HG03095 (cell line): ENCODE measurements around the gene NCR1.
"Not testable (repeated sequence)": the region's sequence is repeated elsewhere in the genome, so short reads cannot be mapped to it uniquely, and the experiment has no call there.

Experiments used
- ATAC-seq: cut with Tn5 transposase; IDR thresholded peaks from one replicate; pipeline ENCODE4 v1.9.1; 2021; ENCODE audit warnings: moderate library complexity; ENCODE audit not compliant: unreplicated experiment

Gene NCR1, protein sequence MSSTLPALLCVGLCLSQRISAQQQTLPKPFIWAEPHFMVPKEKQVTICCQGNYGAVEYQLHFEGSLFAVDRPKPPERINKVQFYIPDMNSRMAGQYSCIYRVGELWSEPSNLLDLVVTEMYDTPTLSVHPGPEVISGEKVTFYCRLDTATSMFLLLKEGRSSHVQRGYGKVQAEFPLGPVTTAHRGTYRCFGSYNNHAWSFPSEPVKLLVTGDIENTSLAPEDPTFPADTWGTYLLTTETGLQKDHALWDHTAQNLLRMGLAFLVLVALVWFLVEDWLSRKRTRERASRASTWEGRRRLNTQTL

GRCh38 chr19:54905803-54906511 lies at the start of gene NCR1:
NCR1 (plus strand) TSS chr19:54906148; CDS start chr19:54906188, 40 bp downstream.
- ATAC-seq: no peak

DNA sequence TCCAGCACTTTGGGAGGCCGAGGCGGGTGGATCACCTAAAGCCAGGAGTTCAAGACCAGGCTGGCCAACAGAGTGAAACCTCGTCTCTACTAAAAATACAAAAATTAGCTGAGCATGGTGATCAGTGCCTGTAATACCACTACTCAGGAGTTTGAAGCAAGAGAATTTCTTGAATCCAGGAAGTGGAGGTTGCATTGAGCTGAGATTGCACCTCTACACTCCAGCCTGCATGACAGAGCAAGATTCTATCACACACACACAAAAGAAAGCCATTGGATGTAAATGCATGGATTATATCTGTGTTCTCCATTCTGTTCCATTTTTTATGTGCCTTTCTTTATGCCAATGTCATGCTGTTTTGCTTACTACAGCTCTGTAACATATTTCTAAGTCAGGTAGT lies 47.5 kb upstream of the NCR1 start:
- ATAC-seq: not testable (repeated sequence)

DNA sequence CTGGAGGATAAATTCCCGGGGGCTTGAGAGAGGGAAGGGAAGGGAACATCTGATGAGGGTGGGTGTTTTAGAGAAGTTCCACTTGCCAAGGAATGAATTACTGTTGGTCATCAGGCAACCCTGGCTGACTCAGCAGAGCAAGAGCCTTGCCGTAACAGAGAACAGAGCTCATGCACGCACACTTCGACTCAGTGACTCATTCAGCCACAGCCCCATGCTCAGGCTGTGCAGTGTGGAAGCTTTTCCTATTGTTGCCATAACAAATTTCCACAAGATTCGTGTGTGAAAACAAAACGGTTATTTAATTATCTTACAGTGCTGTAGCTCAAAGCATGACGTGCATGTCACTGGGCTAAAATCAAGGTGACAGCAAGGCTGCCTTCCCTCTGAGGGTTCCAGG lies 46.5 kb upstream of the NCR1 start:
- ATAC-seq: not testable (repeated sequence)

GRCh38 chr19:54863459-54863858 lies 42.5 kb upstream of the NCR1 start:
- ATAC-seq: not testable (repeated sequence)

DNA sequence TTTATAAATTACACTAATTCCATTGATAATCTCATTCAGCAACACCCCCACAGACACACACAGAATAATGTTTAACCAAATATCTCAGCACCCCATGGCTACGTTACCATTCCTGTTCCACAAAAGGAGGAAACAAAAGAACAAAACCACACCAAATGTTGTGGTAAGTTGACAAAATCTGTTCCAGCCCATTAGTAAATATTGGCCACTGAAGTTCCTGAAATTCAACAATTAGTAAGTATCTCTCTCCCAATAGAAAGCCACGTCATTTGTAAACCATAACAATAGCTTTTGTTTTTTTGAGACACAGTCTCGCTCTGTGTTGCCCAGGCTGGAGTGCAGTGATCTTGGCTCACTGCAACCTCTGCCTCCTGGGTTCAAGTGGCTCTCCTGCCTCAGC lies 34.3 kb upstream of the NCR1 start:
- ATAC-seq: no peak

DNA sequence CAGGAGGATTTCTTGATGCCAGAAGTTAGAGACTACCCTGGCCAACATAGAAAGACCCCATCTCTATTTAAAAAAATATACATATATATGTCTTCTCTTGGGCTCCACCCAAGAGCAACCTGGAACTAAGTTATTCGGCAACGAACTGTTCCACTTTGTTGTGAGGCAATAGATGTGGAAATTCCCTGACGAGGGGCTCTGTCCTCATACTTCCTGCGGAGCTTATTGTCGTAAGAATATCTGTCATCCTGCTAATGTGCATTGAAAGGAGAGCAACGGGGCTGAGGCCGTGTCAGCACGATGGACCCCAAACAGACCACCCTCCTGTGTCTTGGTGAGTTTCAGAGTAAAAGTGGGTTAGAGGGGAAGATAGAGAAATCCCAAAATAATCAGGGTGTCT lies 32.0 kb upstream of the NCR1 start, which contains the start of gene FCAR:
Gene FCAR, plus strand, starts transcription at position 246 of the 400 bp plus-strand sequence. Its CDS starts 55 bp downstream, at position 301.
- no peak for ATAC-seq

DNA sequence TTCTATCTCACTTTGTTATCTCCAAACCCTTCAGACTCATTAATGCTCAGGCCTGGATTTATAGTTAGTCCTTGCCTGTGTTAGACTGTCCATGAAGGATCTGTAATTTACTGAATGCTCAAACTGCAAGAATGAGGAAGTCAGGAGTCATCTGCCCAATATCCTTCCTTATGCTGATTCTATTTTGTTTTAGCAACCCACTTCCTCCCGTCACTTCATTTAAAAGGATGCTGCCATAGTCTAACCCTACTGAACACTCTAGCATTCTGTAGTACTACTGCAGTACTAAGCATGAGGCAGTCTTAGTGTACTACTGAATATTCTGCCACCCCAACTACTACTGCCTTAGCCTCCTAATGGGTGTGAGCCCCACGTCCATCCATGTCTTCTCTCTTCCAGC lies 30.4 kb upstream of the NCR1 start:
- no peak for ATAC-seq

GRCh38 chr19:54877471-54877870 lies 28.5 kb upstream of the NCR1 start:
- ATAC-seq: no peak

DNA sequence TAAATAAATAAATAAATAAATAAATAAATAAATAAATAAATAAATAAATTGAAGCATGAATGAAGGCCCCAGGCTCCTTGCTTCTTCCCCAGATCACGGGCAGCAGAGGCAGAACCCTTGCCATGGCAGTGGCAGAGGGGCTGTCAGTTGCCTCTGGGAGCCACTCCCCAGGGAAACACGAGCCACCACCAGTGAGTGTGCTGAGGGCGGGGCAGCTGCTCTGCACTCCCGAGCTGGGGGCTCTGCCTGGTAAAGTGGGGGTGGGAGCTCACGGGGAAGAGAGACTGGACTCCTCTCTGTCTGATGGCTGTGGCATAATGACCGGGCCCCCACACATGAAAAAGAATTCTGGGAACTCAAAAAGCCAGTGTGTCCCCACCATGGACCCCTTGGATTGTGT lies 24.1 kb upstream of the NCR1 start:
- ATAC-seq: no peak

GRCh38 chr19:54882758-54883157 lies 23.2 kb upstream of the NCR1 start:
- no peak for ATAC-seq

DNA sequence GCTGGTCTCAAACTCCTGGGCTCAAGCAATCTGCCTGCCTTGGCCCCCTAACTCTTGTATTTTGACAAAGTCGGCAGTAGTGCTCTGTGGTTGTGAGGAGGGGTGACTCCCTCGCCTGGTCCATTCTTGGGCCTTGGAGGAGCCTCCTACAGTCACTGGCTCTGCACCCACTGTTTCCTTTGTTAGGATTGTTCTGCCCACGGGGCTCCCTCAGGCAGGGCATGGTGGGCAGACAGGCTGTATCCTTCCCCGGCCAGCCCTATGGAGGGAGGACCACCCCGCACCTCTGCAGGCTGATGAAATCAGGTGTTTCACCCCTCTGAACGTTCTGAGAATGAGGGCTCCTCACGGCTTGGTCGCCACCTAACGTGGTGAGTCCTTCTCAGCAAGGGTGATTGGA lies 22.7 kb upstream of the NCR1 start:
- no peak for ATAC-seq

- ATAC-seq: no peak
These were observed 17.7 kb upstream of the NCR1 start for GRCh38 chr19:54888239-54888638.

DNA sequence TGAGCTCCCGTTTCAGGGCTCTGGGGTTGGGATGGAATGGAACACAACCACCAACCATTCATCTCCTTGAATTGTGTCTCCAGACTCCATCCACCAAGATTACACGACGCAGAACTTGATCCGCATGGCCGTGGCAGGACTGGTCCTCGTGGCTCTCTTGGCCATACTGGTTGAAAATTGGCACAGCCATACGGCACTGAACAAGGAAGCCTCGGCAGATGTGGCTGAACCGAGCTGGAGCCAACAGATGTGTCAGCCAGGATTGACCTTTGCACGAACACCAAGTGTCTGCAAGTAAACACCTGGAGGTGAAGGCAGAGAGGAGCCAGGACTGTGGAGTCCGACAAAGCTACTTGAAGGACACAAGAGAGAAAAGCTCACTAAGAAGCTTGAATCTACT lies 16.4 kb upstream of the NCR1 start:
- ATAC-seq: no peak

DNA sequence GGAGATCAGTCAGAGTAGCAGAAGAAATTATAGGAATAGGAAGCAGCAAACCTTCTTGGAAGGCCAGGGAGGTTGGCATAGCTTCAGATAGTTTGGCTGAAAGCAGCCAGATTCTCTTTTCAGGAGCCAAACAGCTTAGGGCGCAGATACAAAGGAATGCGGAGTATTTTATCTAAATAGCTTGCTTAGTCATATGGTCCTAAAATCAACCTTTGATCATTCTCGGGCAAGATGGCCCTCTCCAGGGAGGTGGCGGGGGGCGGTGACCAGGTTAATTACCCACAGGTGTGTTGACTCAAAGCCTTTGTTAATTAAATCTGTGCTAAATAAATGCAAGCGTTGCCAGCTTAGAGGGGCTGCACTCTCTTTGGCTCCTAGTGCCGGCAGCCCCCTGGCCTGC lies 12.5 kb upstream of the NCR1 start:
- ATAC-seq: no peak

DNA sequence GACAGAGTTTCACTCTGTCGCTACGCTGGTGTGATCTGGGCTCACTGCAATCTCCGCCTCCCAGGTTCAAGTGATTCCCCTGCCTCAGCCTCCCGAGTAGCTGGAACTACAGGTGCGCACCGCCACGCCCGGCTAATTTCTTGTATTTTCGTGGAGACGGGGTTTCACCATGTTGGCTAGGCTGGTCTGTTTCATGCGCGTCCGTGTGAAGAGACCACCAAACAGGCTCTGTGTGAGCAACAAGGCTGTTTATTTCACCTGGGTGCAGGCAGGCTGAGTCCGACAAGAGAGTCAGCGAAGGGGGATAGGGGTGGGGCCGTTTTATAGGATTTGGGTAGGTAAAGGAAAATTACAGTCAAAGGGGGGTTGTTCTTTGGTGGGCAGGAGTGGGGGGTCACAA lies 11.8 kb upstream of the NCR1 start:
- not testable (repeated sequence) for ATAC-seq

- ATAC-seq: no peak
These were observed 9.9 kb upstream of the NCR1 start for GRCh38 chr19:54896036-54896435.

GRCh38 chr19:54898685-54899084 lies 7.3 kb upstream of the NCR1 start:
- not testable (repeated sequence) for ATAC-seq

DNA sequence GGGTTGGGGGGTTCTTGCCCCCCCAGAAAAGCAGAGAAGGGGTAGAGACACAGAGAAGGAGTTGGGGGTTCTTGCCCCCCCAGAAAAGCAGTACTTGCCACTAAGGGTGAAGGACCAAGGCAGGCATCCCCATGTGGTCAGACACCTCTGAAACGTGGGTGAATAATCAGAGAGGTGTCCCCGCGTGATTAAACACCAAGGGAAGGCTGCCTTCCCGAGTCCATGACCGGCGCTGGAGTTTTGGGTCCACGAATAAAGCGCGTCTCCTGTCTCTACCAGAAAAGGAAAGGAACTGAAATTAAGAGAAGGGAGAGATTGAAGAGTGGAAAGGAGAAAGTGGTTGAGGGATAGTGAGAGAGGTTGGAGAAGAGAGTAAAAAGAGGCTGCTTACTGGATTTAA lies 6.3 kb upstream of the NCR1 start:
- not testable (repeated sequence) for ATAC-seq

DNA sequence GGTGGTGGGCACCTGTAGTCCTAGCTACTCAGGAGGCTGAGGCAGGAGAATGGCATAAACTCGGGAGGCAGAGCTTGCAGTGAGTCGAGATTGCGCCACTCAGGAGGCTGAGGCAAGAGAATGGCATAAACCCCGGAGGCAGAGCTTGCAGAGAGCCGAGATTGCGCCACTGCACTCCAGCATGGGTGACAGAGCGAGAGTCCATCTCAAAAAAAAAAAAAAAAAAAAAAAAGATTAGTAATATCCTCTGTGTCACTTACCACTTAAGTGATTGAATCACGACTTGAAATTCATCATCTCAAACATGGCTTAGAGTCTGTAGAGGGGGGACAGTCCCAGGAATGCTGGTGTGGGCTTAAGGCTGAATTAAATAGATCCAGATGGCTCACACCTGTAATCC lies 4.8 kb upstream of the NCR1 start:
- not testable (repeated sequence) for ATAC-seq

DNA sequence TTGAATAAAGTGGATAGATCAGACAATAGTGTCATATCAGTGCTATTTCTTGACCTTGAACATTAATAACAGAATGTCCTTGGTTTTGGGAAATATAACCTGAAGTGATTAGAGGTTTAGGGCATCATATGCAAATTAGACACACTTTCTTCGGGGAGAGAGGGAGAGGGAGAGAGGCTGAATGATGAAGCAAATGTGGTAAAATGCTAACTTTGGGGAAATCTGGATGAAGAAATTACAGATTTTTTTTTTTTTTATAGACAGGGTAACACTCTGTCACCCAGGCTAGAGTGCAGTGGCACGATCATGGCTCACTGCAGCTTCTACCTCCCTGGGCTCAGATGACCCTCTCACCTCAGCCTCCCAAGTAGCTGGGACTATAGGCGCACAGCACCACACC lies 3.9 kb upstream of the NCR1 start:
- no peak for ATAC-seq

GRCh38 chr19:54903303-54903702 lies 2.6 kb upstream of the NCR1 start:
- no peak for ATAC-seq

GRCh38 chr19:54904261-54904660 lies 1.7 kb upstream of the NCR1 start:
- ATAC-seq: not testable (repeated sequence)
